ENCODE results near the gene KLF7.

KLF7 gene

GRCh38 chr2:207148020-207148419, 17.7 kb downstream of the KLF7 start:
- FAIRE-seq (no peak), DNase-seq (ENCODE audit: insufficient read length, low spot score) (no peak)
- TF ChIP-seq CTCF (IDR thresholded peaks at IDR 0.05; ENCODE audit: insufficient read depth, missing control alignments) = no peak

- no peak for TF ChIP-seq CTCF (IDR thresholded peaks at IDR 0.05; ENCODE audit: insufficient read depth, missing control alignments)
- no peak for DNase-seq (ENCODE audit: insufficient read length, low spot score)
- no peak for FAIRE-seq
Measured at GRCh38 chr2:207144173-207144785, 21.5 kb downstream of the KLF7 start.

- no peak for FAIRE-seq
- no peak for DNase-seq (ENCODE audit: insufficient read length, low spot score)
- no peak for TF ChIP-seq CTCF (IDR thresholded peaks at IDR 0.05; ENCODE audit: insufficient read depth, missing control alignments)
Measured at GRCh38 chr2:207143215-207144172, 22.3 kb downstream of the KLF7 start.

- FAIRE-seq (no peak), DNase-seq (ENCODE audit: insufficient read length, low spot score) (no peak)
- no peak for TF ChIP-seq CTCF (IDR thresholded peaks at IDR 0.05; ENCODE audit: insufficient read depth, missing control alignments)
Measured at GRCh38 chr2:207142461-207142860, 23.3 kb downstream of the KLF7 start.

- DNase-seq (ENCODE audit: insufficient read length, low spot score) (no peak), FAIRE-seq (no peak)
- no peak for TF ChIP-seq CTCF (IDR thresholded peaks at IDR 0.05; ENCODE audit: insufficient read depth, missing control alignments)
Measured at GRCh38 chr2:207141386-207141785, 24.4 kb downstream of the KLF7 start.

GRCh38 chr2:207140265-207140664, 25.5 kb downstream of the KLF7 start:
- no peak for FAIRE-seq
- no peak for DNase-seq (ENCODE audit: insufficient read length, low spot score)
- TF ChIP-seq CTCF (IDR thresholded peaks at IDR 0.05; ENCODE audit: insufficient read depth, missing control alignments) = no peak

- TF ChIP-seq CTCF (IDR thresholded peaks at IDR 0.05; ENCODE audit: insufficient read depth, missing control alignments) = no peak
- DNase-seq (ENCODE audit: insufficient read length, low spot score) (no peak), FAIRE-seq (no peak)
Measured at GRCh38 chr2:207139552-207139951, 26.2 kb downstream of the KLF7 start.
